ENCODE results near the gene MTG2.
"Not testable (repeated sequence)": the region's sequence is repeated elsewhere in the genome, so short reads cannot be mapped to it uniquely, and the experiment has no call there.

Gene MTG2

GRCh38 chr20:62146019-62146755 is 36.6 kb upstream of the MTG2 start:
- DNase-seq: no peak

- DNase-seq: no peak
These were observed 35.7 kb upstream of the MTG2 start for GRCh38 chr20:62147125-62147524.

GRCh38 chr20:62147528-62147927 is 35.3 kb upstream of the MTG2 start:
- no peak for DNase-seq

GRCh38 chr20:62148383-62148782 is 34.4 kb upstream of the MTG2 start:
- not testable (repeated sequence) for DNase-seq

GRCh38 chr20:62148908-62149314 is 33.9 kb upstream of the MTG2 start:
- no peak for DNase-seq

GRCh38 chr20:62149532-62150309 is 33.1 kb upstream of the MTG2 start:
- DNase-seq: no peak

- DNase-seq: no peak
These were observed 32.6 kb upstream of the MTG2 start for GRCh38 chr20:62150310-62150575.

GRCh38 chr20:62151225-62151624 is 31.6 kb upstream of the MTG2 start:
- no peak for DNase-seq

GRCh38 chr20:62151835-62152364 is 30.9 kb upstream of the MTG2 start:
- DNase-seq: no peak

- no peak for DNase-seq
These were observed 27.2 kb upstream of the MTG2 start for GRCh38 chr20:62155428-62156253.

GRCh38 chr20:62156254-62156556 is 26.6 kb upstream of the MTG2 start:
- DNase-seq: no peak

GRCh38 chr20:62156592-62157386 is 26.0 kb upstream of the MTG2 start:
- peak; percentile 28 for DNase-seq

- no peak for DNase-seq
These were observed 25.3 kb upstream of the MTG2 start for GRCh38 chr20:62157387-62158087.

GRCh38 chr20:62158088-62158400 is 24.8 kb upstream of the MTG2 start:
- DNase-seq: no peak

- DNase-seq: no peak
These were observed 24.3 kb upstream of the MTG2 start for GRCh38 chr20:62158541-62158940.

- DNase-seq: no peak
These were observed 23.8 kb upstream of the MTG2 start for GRCh38 chr20:62159052-62159451.

- no peak for DNase-seq
These were observed 23.0 kb upstream of the MTG2 start for GRCh38 chr20:62159839-62160238.

GRCh38 chr20:62160253-62160652 is 22.6 kb upstream of the MTG2 start:
- DNase-seq: no peak

GRCh38 chr20:62160876-62161275 is 22.0 kb upstream of the MTG2 start:
- DNase-seq: no peak

GRCh38 chr20:62161347-62161746 is 21.5 kb upstream of the MTG2 start:
- DNase-seq: no peak

GRCh38 chr20:62162765-62163484 is 19.9 kb upstream of the MTG2 start:
- DNase-seq: no peak

GRCh38 chr20:62163485-62163865 is 19.4 kb upstream of the MTG2 start:
- DNase-seq: no peak

All from NCI-H1436 (cell line).